Measurements from ENCODE around the gene WBP11.

The WBP11 gene

DNA sequence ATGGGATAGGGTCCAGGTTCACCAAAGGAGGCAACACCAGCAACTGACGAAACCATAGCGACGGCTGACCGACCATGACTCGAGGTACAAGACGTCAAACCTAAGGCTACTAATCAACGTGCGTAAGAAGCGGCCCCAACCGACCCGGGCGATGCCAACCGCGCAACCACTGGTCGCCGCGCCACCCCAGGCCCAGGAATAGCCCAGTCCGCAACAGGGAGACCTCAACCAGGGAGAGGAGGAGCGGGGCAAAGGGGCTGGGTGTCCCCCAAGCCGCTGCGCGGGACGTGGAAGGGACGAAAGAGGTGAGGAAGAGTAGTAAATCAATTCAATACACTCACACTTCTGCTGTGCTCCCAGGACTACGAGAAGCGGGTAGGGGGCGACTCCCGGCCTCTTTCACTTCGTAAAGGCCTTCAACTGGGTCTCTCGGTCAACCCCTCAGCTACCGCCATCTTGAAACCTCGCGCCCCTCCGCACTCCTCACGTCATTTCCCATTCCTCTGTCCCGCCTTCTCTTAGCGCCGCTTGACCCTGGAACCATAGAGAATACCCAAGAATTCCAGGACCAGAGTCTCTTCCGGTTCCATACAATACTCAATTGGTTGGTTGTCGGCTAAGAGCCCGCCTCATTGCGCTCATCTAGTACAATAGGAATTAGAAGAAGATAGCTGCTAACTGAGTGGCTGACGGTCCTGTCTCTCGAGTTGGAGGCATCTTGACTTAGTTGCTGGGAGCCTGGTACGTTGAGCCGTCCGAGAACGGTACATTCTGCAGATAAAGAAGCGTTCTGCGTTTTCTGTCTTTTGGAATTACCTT, at the start of gene WBP11, which contains the start of gene C12orf60:
TSS of gene WBP11 (minus strand) at position 468 of the 819 bp plus-strand sequence. CDS start 2,095 bp downstream, outside the sequence.
TSS of gene C12orf60 (plus strand) at position 660 of the 819 bp plus-strand sequence. CDS start 19,266 bp downstream, outside the sequence.
- H3K4me3 Mint-ChIP-seq: no peak within 1 kb of the TSS
- H3K4me1 Mint-ChIP-seq: peaks cover 9% of the 10 kb centered on the region
- ATAC-seq (ENCODE audit: low read depth) (peak; percentile 83), DNase-seq (ENCODE audit: low spot score in 2 of 2) (peak; percentile 81 to 86)
- H3K36me3 Mint-ChIP-seq: peaks cover 6% of the 10 kb centered on the region
- H3K27me3 Mint-ChIP-seq: no peaks in the 10 kb centered on the region
- no peak within 1 kb of the TSS for H3K27ac Mint-ChIP-seq
- no peaks in the 10 kb centered on the region for H3K9me3 Mint-ChIP-seq

DNA sequence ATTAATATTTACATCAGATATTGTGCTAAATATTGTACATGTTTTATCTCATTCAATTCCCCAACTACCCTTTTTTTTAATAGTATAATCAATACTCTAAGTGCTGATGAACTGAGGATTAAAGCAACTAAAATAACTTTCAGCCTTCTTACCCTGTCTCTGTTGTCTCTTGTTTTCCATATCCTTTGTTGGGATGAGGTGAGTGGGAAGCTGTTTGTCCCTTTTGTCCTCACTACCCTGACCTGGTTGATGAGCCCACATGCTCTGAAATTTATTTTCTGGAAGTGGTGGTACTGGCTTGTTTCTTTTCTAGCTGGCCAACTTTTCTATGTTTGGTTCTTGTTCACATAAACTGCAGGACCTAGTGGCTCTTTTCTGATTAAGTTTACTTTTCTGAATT, 49.6 kb upstream of the WBP11 start:
- Mint-ChIP-seq H3K9me3 (peaks cover 3% of the 10 kb centered on the region), H3K4me3 (no peak overlapping the region), H3K36me3 (no peaks in the 10 kb centered on the region), H3K27me3 (no peaks in the 10 kb centered on the region), H3K27ac (no peak overlapping the region), H3K4me1 (peaks cover 8% of the 10 kb centered on the region)
- DNase-seq (ENCODE audit: low spot score in 2 of 2) (no peak), ATAC-seq (ENCODE audit: low read depth) (no peak)

DNA sequence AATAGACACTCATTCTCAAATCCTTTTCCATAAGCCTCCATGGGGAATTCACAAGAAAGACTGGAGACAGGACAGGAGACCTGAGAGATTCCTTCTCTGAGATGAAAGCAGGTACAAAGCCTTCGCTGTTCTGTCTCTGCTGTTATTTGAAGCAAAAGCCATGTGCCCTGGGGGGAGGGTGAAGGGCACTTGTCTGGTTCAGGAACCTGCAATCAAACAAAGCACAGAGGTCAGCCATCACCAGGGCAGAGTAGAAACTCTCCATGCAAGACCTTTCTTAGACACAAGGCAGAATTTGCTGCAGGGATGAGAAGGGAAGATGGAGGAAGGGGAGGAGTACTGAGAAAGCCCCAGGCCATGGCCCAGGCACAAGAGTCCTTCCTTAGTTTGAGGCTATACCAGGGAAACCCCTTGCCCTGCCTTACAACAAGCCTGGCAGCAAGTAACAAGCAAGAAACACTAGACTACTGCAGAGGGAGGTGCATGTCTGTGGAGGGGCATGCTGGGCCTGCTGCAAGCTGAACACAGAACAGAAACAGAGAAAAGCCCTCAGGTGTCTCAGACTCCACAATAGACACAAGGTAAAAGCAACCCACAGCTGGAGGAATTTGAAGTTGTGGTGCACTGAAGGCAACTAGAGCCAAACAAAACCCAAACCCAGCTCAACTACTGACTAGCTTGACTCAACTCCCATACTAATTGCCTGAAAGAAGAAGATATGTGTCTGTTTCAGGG, 47.8 kb upstream of the WBP11 start:
- ATAC-seq (ENCODE audit: low read depth): no peak
- no peak overlapping the region for H3K4me3 Mint-ChIP-seq
- H3K4me1 Mint-ChIP-seq: peaks cover 7% of the 10 kb centered on the region
- no peak overlapping the region for H3K27ac Mint-ChIP-seq
- H3K36me3 Mint-ChIP-seq: no peaks in the 10 kb centered on the region
- H3K9me3 Mint-ChIP-seq: peaks cover under 1% of the 10 kb centered on the region
- DNase-seq (ENCODE audit: low spot score in 2 of 2): no peak
- H3K27me3 Mint-ChIP-seq: no peaks in the 10 kb centered on the region

DNA sequence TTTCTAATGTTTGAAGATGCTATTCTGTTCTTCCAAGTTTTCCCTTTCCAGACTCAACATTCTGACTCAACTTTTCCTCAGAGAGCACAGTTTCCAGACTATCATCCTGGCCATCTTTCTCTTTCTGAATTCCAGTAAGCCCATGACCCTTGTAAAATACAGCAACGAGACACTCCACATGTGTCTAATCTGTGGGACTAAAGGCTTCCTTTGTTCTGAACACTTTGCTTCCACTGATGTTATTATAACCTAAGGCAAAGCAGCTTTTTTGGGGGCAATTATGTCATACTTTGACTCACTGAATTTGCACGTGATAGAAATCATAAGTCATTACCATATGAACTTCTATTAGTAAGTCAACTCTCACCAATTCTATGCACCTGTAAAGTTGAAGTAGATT, 46.4 kb upstream of the WBP11 start:
- no peak for ATAC-seq (ENCODE audit: low read depth)
- Mint-ChIP-seq H3K27ac (peak overlapping the region; percentile 7), H3K4me1 (peaks cover 7% of the 10 kb centered on the region), H3K9me3 (no peaks in the 10 kb centered on the region), H3K27me3 (no peaks in the 10 kb centered on the region), H3K36me3 (no peaks in the 10 kb centered on the region), H3K4me3 (no peak overlapping the region)
- DNase-seq (ENCODE audit: low spot score in 2 of 2): no peak

DNA sequence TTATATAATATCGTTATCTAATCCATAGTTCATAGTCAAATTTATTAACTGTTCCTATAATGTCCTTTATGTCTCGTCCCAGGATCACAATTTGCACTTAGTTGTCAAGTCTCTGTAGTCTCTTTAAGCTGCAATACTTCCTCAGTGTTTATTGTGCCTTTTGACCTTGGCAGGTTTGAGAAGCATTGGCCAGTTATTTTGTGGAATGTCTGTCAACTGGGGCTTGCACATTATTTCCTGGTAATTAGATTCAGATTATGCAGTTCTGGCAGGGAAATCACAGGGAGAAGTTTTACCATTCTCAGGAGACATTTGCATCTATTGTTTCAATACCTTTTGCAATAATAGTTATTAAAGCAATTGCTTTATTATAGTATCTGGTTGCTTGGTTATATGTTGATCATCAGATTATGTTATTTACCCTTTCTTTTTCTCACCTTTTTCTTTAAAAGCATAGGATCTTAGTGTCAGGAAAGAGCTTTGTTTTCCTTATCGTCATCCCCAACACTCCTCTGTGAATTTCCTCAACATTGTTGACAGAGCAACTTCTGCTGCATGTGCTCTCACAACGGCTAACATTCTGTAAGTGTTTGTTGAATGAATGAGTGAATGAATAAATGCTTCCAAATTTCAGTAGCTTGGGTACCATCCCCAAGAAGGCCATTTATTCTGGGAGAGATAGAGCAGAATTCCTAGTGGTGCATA, 43.8 kb upstream of the WBP11 start:
- H3K9me3 Mint-ChIP-seq: no peaks in the 10 kb centered on the region
- peaks cover 4% of the 10 kb centered on the region for H3K4me1 Mint-ChIP-seq
- no peak overlapping the region for H3K4me3 Mint-ChIP-seq
- ATAC-seq (ENCODE audit: low read depth): no peak
- no peak for DNase-seq (ENCODE audit: low spot score in 2 of 2)
- H3K27me3 Mint-ChIP-seq: no peaks in the 10 kb centered on the region
- no peak overlapping the region for H3K27ac Mint-ChIP-seq
- H3K36me3 Mint-ChIP-seq: no peaks in the 10 kb centered on the region

DNA sequence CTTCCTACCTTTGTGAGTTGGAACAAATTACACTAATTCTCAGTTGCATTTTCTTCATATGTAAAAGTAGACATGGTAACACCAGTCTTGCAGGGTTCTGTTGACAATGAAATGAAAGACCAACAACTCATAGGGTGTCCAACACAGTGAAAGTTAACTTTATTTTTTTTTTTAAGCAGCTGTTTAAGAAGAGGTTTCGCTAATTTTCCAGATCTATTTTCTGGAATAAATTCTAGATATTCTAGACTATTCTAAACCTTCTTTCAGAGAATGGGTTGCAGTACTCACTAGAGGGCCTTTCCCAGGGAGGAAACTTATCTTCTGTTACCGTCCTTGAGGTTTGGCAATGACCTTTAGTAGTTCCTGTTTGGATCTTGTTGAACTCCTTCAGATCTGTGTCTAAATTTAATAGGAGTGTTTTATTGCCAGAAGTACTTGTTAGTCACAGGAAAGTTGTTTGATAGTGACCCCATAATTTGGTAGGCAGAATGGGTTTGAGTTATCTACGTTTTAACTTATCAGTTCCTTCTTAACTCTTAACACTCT, 42.8 kb upstream of the WBP11 start:
- no peaks in the 10 kb centered on the region for H3K36me3 Mint-ChIP-seq
- H3K4me1 Mint-ChIP-seq: peaks cover 7% of the 10 kb centered on the region
- no peak for ATAC-seq (ENCODE audit: low read depth)
- no peak overlapping the region for H3K4me3 Mint-ChIP-seq
- no peak for DNase-seq (ENCODE audit: low spot score in 2 of 2)
- H3K27ac Mint-ChIP-seq: no peak overlapping the region
- H3K9me3 Mint-ChIP-seq: no peaks in the 10 kb centered on the region
- no peaks in the 10 kb centered on the region for H3K27me3 Mint-ChIP-seq

DNA sequence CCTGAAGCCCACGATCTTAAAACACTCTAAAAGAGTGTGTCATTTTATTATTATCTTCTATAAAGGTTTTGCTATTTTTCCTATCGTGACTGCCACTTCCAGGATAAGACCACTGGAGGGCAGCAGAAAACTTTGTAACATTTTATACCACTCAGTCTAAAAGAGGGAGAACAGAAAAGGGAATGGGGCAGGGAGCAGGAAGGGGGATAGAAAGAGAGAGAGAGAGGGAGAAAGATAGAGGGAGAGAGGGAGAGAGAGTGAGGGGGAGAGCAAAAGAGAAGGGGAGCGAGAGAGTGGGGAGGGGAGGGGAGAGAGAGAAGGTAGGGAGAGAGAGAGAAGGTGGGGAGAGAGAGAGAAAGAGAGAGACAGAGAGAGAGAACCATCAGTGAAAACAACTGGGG, 42.1 kb upstream of the WBP11 start:
- H3K27ac Mint-ChIP-seq: no peak overlapping the region
- ATAC-seq (ENCODE audit: low read depth): peak; percentile 57
- H3K36me3 Mint-ChIP-seq: no peaks in the 10 kb centered on the region
- H3K4me3 Mint-ChIP-seq: peak overlapping the region; percentile 12
- peak; percentile 44 to 50 for DNase-seq (ENCODE audit: low spot score in 2 of 2)
- peaks cover 7% of the 10 kb centered on the region for H3K4me1 Mint-ChIP-seq
- H3K27me3 Mint-ChIP-seq: no peaks in the 10 kb centered on the region
- no peaks in the 10 kb centered on the region for H3K9me3 Mint-ChIP-seq

DNA sequence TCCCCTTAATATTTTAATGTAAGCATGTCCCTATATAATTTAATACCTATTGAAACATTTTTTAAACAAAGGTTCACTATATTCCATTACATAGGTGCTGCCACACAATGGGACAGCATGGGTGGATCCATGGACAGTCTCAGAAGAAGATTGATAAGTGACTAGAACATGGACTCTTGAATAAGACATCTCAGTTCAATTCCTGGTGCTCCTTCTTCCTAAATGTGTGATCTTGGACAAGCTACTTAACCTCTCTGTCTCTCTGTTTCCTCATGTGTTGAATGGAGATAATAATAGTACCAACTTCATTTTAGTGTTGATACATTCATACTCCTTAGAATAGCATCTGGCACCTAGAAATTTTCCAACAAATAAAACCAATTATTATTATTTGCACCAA, 41.1 kb upstream of the WBP11 start:
- ATAC-seq (ENCODE audit: low read depth): no peak
- Mint-ChIP-seq H3K4me3 (no peak overlapping the region), H3K27me3 (no peaks in the 10 kb centered on the region), H3K9me3 (no peaks in the 10 kb centered on the region), H3K4me1 (peaks cover 7% of the 10 kb centered on the region), H3K36me3 (no peaks in the 10 kb centered on the region), H3K27ac (no peak overlapping the region)
- DNase-seq (ENCODE audit: low spot score in 2 of 2): no peak

DNA sequence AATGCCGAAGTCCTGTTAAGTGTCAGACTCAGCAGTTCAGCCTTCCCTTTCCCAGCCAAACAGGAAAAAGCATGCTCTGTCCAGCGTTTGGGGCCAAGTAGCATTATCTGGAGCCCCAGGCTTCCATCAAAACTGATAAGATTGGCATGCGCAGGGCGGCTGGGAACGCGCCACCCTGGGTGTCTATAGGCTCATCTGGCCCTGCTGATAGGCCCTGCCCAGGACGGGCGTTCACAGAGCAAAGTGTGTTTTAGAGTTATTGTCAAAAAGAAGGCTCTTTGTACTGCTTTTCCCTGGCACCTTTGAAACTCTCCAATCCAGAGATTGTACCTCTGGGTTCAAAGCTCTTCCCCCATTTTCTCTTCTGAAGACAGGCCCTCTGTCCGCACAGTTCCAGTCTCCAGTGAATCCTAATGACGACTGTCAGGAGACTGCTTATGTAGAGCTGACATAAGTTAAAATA, 40.2 kb upstream of the WBP11 start, which contains the start of gene ART4:
TSS of gene ART4 (minus strand) at position 102 of the 463 bp plus-strand sequence. CDS start 413 bp downstream, outside the sequence.
- H3K4me1 Mint-ChIP-seq: peaks cover 7% of the 10 kb centered on the region
- peaks cover 1% of the 10 kb centered on the region for H3K9me3 Mint-ChIP-seq
- no peak within 1 kb of the TSS for H3K27ac Mint-ChIP-seq
- no peaks in the 10 kb centered on the region for H3K36me3 Mint-ChIP-seq
- H3K4me3 Mint-ChIP-seq: no peak within 1 kb of the TSS
- no peak for DNase-seq (ENCODE audit: low spot score in 2 of 2)
- ATAC-seq (ENCODE audit: low read depth): no peak
- no peaks in the 10 kb centered on the region for H3K27me3 Mint-ChIP-seq

DNA sequence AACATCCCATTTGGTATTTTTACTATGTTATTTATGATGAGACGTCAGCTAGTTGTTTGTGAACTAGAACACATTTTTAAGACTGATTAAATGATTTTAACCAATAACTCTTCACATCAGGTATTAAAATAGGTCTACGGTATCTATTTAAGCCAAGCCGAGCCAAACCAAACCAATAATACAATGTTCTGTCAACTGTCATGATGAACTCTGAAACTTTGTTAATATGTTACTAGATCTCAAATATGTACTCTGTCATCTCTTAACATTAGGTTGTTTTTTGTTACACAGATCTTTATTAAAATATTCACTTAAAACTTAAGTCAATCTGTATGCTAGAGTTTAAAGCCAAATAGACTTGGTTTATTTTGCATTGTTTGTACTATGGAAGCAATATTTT, 39.0 kb upstream of the WBP11 start:
- ATAC-seq (ENCODE audit: low read depth) (no peak), DNase-seq (ENCODE audit: low spot score in 2 of 2) (no peak)
- peaks cover 1% of the 10 kb centered on the region for H3K9me3 Mint-ChIP-seq
- no peaks in the 10 kb centered on the region for H3K36me3 Mint-ChIP-seq
- H3K27me3 Mint-ChIP-seq: no peaks in the 10 kb centered on the region
- H3K27ac Mint-ChIP-seq: no peak overlapping the region
- H3K4me3 Mint-ChIP-seq: no peak overlapping the region
- peaks cover 7% of the 10 kb centered on the region for H3K4me1 Mint-ChIP-seq

DNA sequence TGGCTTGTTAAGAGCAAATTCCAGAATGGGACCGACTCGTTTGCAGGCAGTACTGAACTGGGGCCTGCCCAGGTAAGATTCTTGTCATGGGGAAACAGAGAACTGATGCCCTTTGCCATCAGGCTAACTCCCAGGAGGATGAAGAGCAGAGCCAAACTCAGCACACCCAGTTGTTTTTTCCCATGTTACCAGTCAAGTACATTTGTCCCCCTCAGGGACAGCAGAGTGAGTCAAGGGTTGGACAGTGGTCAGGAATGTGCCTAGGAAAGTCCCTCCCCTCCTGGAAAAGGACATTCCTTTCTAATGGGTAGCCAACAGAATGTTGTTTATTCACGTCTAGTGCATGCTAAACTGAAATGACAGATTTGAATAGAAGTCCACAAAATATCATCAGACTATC, 38.5 kb upstream of the WBP11 start:
- peaks cover 7% of the 10 kb centered on the region for H3K4me1 Mint-ChIP-seq
- no peaks in the 10 kb centered on the region for H3K27me3 Mint-ChIP-seq
- H3K27ac Mint-ChIP-seq: no peak overlapping the region
- H3K36me3 Mint-ChIP-seq: no peaks in the 10 kb centered on the region
- ATAC-seq (ENCODE audit: low read depth): no peak
- peaks cover 1% of the 10 kb centered on the region for H3K9me3 Mint-ChIP-seq
- DNase-seq (ENCODE audit: low spot score in 2 of 2): no peak
- no peak overlapping the region for H3K4me3 Mint-ChIP-seq

DNA sequence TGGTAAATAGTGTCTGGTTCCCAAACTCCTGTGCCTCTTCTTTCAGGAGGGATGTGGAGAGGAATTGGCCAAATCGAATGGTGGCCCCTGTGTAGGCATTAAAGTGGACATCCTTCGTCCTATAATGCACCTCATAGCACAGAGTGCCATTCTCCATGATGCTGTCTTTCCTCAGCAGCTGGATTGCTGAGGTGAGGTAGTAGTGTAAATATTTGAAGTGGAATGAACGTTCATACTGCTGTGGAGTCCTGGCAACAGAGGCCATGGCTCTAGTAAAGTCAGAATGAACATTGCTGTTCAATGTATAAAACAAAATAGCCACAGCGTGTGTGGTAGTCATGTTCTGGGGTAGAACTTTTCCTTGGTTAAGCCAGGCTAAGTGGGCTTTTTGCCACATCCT, 37.3 kb upstream of the WBP11 start:
- no peak overlapping the region for H3K27ac Mint-ChIP-seq
- H3K9me3 Mint-ChIP-seq: peaks cover 1% of the 10 kb centered on the region

DNA sequence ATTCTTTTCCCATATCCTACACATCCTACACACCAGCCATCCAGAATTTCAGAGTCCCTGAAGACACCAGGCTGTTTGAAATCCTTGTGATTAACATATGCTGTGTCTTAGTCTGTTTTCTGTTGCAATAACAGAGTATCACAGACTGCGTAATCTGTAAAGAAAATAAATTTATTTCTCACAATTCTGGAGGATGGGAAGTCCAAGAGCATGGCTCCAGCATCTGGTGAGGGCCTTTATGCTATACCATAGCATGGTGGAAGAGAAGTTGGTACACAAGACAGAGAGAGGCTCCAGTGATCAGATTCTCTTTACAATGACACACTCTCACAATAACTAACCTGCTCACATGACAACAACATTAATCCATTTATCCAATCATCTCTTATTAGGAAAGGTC, 36.0 kb upstream of the WBP11 start:
- no peak overlapping the region for H3K27ac Mint-ChIP-seq

More for the DNA sequence above, 37.3 kb upstream of the WBP11 start:
- no peak for ATAC-seq (ENCODE audit: low read depth)
- Mint-ChIP-seq H3K36me3 (no peaks in the 10 kb centered on the region), H3K4me3 (no peak overlapping the region), H3K27me3 (no peaks in the 10 kb centered on the region), H3K4me1 (peaks cover 7% of the 10 kb centered on the region)
- no peak for DNase-seq (ENCODE audit: low spot score in 2 of 2)

More for the DNA sequence above, 36.0 kb upstream of the WBP11 start:
- DNase-seq (ENCODE audit: low spot score in 2 of 2) (no peak), ATAC-seq (ENCODE audit: low read depth) (no peak)
- peaks cover 1% of the 10 kb centered on the region for H3K9me3 Mint-ChIP-seq
- H3K36me3 Mint-ChIP-seq: no peaks in the 10 kb centered on the region
- no peak overlapping the region for H3K4me3 Mint-ChIP-seq
- H3K27me3 Mint-ChIP-seq: no peaks in the 10 kb centered on the region
- H3K4me1 Mint-ChIP-seq: peaks cover 5% of the 10 kb centered on the region

All from memory B cell (primary cell).